Left ventricle myocardium superior (tissue), 1 donor: ENCODE results near the gene ANTXR1. TPM values are rescaled to one million over a fixed set of nuclear protein-coding genes. Genes with fewer than 3 reads are reported as not detected.
"Not testable (repeated sequence)": the region's sequence is repeated elsewhere in the genome, so short reads cannot be mapped to it uniquely, and the experiment has no call there.

Experiments
- ATAC-seq: fragments of 200-7000 bp; cut with Tn5 transposase; one replicate; pipeline ENCODE4 v1.9.1; 2020; ENCODE audit warnings: mild to moderate bottlenecking, moderate library complexity
- DNase-seq: peaks from one replicate; pipeline ENCODE4 v3.0.0-alpha.2; 2020
- intact Hi-C: fragments of 100-400 bp; cut with micrococcal nuclease; formaldehyde crosslinking; loops from one replicate; pipeline ENCODE4 v1.11.0; 2022
- total RNA-seq: library from RNA; stranded (reverse); fragmentation: NEBNext Ultra II Directional; extraction: Animal tissue kit (Norgen Biotek cat#: 25700); gene quantifications from one replicate; pipeline ENCODE4 v1.2.1, GENCODE V29; 2021
- donor health status: DM: no; HTN: yes; CAD: no; lungs with severe emphysema.

Gene ANTXR1
- total RNA-seq, 1 donor from 2014 or later: 28.9 TPM

GRCh38 chr2:69168950-69169654 is 156.1 kb downstream of the ANTXR1 start:
- no peak for ATAC-seq
- intact Hi-C loops: no loop called here
- DNase-seq: no peak

DNA sequence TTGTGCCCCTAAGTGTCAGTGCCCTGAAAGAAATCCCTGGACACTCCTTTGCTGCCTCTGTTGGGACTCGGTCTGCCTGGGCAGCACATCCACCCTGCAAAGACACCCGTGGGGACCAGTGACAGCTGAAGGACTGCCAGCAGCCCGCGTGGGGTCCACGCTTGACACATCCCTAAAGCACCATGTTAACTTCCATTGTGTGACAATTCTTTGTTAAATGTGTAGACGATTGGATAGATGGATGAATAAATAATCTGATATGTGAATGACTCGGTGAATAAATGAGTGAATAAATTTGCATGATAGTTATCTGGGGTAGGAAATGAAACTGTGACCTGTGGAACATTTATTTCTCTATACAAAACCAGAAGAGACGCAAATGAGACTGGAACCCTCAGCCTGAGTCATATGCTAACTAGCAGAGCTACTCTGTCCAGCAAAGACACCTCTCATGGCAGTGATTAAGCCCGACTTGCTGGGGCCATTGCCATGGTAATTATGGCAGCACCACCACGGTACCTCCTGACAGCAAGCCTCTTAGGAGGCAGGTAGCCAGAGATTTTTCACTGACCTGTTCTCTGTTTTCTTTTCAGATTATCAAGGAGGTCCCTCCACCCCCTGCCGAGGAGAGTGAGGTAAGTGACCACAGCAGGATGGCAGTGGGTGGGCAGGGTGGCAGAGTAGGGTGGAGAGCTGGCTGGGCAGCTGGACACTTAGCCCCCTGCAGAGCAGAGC is 156.8 kb downstream of the ANTXR1 start:
- ATAC-seq (no peak), DNase-seq (no peak)
- intact Hi-C loops: no loop called here

DNA sequence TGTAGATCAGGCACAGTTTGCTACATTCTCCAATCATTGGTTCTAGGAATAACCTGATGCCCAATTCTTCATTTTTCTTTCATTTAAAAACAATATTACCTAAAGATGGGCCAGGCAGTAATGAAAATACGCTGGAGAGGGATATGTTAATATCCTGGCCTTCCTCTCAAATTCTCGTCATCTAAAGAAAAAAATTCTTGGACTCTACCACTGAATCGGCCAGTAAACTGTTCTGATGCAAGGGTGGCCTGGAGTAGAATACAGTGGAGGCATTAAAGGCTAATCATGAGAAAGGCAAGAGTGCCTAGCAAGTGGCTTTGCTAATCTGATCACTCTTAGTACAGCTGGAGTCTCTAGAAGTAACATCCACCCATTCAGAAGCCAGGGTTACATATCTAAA is 157.7 kb downstream of the ANTXR1 start:
- no peak for ATAC-seq
- intact Hi-C loops: no loop called here
- DNase-seq: no peak

- intact Hi-C loops: no loop called here
Observed at GRCh38 chr2:69171116-69171896, 158.3 kb downstream of the ANTXR1 start.

GRCh38 chr2:69171897-69172525 is 159.0 kb downstream of the ANTXR1 start:
- ATAC-seq: no peak
- intact Hi-C loops: no loop called here
- no peak for DNase-seq

More at GRCh38 chr2:69171116-69171896, 158.3 kb downstream of the ANTXR1 start:
- no peak for DNase-seq
- no peak for ATAC-seq

DNA sequence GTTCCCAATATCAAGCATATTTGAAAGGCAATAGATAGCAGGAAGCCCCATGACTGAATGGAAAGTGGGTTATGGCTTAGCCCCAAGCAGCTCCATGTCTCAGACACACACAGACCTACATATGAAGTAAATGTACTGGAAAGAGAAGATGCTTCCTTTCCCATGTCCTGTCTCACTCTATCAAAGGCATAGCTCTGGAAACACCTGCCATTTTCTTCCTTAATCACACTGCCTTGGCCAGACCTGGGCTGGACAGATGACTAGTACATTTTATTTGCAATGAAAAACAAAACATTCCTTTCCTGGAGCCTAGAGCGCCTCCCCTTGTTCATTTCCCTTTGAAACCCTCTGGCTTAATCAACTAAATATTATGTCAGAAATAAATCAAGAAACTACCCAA is 160.7 kb downstream of the ANTXR1 start:
- ATAC-seq (no peak), DNase-seq (no peak)
- intact Hi-C loops: no loop called here

DNA sequence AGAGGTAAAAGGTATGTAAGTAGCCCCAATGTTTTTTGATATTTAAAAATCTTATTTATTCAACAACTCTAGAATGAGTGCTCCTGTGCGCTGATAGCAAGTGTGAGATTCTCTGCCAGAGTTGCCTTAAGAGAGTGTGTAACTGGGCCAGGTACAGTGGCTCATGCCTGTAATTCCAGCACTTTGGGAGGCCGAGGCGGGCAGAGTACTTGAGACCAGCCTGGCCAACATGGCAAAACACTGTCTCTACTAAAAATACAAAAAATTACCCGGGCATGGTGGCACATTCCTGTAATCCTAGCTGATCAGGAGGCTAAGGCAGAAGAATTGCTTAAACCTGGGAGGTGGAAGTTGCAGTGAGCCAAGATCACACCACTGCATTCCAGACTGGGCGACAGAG is 161.2 kb downstream of the ANTXR1 start:
- DNase-seq, ATAC-seq, intact Hi-C loops: not testable (repeated sequence)

DNA sequence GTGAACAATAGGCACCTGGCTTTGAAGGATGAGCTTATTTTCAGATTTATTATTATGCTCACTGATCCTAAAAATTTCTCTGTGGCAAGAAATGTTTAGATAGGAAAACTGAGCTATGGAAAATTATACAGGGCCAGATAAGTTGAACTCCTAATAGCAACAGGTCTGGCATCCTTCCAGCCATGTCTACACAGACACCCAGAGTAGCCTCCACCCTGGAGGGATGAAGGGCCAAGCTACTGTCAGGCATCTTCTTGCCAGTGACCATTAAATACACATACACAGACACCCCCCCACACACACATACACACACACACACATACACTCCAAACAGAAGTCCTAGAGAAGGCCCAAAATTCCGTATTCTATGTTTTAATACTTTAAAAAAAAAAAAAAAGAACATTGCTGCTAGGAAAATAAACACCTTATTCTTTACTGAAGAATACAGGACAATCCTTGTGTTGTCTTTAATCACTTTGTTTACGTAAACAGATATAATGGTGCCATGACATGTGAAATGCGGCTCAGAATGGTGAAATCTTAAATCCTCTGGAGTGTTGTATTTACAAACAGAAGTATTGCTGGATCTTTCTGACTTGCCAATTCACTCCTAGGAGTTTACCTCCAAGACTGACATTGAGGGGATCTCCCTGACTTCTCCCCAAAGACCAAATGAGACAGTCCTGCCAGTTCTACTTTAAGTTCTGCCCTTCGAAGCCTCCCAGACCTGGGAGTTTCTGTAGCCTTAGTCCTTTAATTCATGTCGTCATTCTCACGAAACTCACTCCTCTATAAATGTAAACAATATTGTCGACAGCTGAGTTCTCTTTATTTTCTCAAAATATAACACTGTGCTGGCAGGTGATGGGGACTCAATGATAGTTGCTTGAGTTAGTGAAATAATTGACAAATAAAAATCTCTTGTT is 163.1 kb downstream of the ANTXR1 start:
- no peak for DNase-seq
- intact Hi-C loops: no loop called here
- ATAC-seq: no peak

- peak; percentile 76 for ATAC-seq
- DNase-seq: peak; percentile 58
- intact Hi-C loops: no loop called here
Observed at GRCh38 chr2:69177063-69177771, 164.2 kb downstream of the ANTXR1 start.

GRCh38 chr2:69177785-69178636 is 165.0 kb downstream of the ANTXR1 start:
- intact Hi-C loops: no loop called here
- peak; percentile 91 for DNase-seq
- peak; percentile 89 for ATAC-seq

DNA sequence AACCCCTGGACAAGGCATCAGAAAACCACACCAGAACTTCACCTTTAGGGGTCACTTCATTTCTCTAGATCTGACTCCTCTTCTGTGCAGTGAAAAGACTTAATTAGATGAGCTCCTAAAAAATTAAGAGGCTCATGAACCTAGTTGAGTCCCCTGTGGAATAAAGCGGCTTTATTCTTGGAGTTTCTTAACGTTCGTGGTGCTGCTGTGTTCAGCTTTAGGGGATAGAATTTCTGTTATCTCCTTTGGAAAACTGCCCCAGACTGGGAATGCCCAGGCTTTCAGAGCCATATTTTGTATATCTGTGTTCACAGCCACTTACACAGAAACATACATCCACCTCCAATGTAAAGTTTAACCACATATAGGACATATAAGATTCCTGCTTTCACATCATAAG is 165.8 kb downstream of the ANTXR1 start:
- no peak for ATAC-seq
- no peak for DNase-seq
- intact Hi-C loops: no loop called here

DNA sequence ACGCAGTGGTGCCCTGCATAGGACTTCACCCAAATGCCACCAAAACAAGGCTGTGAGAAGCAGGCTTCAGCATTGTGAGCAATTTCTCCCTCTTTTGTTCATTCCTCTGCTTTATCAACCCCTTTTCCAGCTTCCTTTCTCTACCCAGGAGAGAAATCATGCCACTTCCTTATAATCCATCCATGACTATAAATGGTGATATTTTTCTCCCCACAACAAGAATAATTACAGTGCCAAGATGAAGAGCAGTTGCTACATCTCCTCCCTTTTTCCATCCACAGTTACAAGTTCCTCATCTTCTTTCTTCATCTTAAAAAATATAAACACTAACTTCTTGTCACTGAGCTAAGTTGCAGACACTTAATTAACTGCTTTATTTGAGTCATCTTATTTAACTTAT is 167.2 kb downstream of the ANTXR1 start:
- no peak for ATAC-seq
- intact Hi-C loops: no loop called here

DNA sequence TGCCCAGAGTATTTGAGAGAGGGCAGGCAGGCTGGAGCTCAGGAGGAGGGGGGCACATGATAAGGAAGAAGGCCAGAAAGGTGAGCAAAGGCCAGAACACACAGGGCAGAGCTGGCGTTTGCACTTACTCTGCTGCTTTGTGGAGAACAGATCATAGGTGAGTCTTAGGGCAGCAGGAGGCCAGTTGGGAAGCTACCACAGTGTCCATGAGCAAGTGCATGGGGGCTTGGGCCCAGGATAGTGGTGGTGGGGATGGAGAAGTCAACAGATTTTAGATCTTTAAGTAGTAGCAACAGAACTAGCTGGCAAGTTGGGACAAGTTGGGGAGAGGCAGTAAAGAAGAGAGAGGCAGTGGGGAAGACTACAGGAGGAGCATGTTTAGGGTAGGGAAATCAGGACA is 168.0 kb downstream of the ANTXR1 start:
- no peak for ATAC-seq
- intact Hi-C loops: no loop called here
- DNase-seq: no peak

More for the DNA sequence above, 167.2 kb downstream of the ANTXR1 start:
- DNase-seq: no peak

DNA sequence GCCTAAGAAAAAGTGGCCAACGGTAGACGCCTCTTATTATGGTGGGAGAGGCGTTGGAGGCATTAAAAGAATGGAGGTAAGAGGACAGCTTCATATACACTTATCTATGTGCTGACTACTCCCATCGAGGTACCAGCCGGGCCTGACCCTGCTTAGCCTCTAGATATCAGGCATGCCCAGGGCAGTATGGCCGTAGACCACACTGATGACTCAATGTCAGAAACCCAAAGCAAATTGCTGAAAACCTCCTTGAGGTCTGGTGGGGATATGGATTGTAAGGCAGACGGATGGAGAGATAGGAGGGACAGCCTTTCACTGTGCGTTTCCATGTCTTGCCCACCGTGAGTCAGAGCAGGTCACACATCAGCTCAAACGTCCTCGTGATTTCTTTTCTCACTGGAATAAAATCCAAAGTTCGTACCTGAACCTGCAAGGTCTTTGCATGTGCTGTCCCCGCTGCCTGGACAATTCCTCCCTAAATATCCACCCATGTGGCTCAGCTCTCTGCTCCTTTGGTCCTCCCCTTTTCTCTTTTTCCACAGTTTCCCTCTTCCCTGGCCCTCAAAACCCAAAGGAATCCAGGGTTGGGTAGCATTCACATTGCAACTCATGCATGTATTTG is 168.9 kb downstream of the ANTXR1 start:
- intact Hi-C loops: no loop called here
- DNase-seq: no peak

GRCh38 chr2:69183659-69184058 is 170.7 kb downstream of the ANTXR1 start:
- intact Hi-C loops: no loop called here
- ATAC-seq: no peak
- no peak for DNase-seq

More for the DNA sequence above, 168.9 kb downstream of the ANTXR1 start:
- ATAC-seq: no peak

DNA sequence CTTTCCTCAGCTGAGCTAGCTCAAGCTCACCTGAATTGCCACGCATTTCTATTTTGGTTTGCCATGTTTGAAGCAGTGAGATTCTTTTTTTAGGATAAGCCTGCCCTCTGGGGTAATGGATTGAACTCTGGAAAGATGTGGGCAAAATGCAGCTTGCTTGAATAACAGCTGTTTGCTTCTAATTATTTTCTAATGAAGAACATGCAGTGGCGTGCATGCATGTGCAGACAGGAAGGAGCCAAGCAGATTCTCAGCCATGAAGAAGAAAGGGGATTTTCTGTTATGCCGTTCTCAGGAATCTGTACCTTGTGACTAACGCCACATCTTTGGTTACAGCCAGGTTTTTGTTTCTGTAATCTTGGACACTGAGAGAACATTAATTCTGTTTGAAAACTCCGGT is 171.2 kb downstream of the ANTXR1 start:
- DNase-seq: no peak
- ATAC-seq: no peak
- intact Hi-C loops: no loop called here

- no peak for ATAC-seq
- DNase-seq: no peak
- intact Hi-C loops: no loop called here
Observed at GRCh38 chr2:69185807-69186206, 172.8 kb downstream of the ANTXR1 start.
